GM10248 (cell line): ENCODE results near the gene UBE2O.

Experiments
- CTCF ChIA-PET: fragments of 300-600 bp; sonication (Branson Sonifier 250); formaldehyde crosslinking; extraction: SDS; loops from one replicate; lab custom pipeline; 2021; ENCODE audit warnings: antibody characterized with exemption; lab: Yijun Ruan, JAX
- POLR2A ChIA-PET: fragments of 350-650 bp; sonication (Branson Sonifier 250); formaldehyde crosslinking; extraction: SDS; loops from one replicate; lab custom pipeline; 2020; ENCODE audit warnings: antibody characterized with exemption; lab: Yijun Ruan, JAX
- DNase-seq: peaks from one replicate; pipeline ENCODE4 v3.0.0; 2012; ENCODE audit errors: extremely low spot score
- TF ChIP-seq, protein P1 (sequence below): IDR thresholded peaks from 2 replicates; pipeline ENCODE4 v1.5.1; 2012; ENCODE audit warnings: mild to moderate bottlenecking, low read depth; ENCODE audit errors: extremely low read depth, missing control alignments, control extremely low read depth

The UBE2O gene

DNA sequence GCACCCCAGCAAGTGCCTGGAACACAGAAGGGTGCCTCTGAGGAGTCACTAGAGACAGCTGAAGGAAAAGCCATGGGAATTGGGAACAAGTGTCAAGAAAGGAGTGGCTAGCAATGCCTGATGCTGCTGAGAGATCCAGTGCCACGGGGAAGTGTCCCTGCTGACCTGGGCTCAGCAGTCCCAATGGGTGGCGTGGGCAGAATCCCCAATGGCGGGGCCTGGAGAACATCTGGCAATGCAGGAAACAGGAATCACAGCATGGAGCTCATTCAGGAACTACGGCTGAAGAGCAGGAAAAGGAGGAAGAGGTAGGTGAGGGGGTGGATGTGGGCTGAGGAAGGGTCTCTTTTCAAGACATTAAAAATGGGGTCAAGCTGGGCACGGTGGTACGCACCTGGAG lies 30.1 kb downstream of the UBE2O start:
- POLR2A ChIA-PET, result no interaction called here
- CTCF ChIA-PET, result interaction anchor here (1.1 to 1.9 kb wide), 3 partner anchors 9 to 25 kb away, joined by 3 to 8 read pairs (median 3); no protein-coding TSS in a partner anchor
- no peak for DNase-seq
- TF ChIP-seq, protein P1, sequence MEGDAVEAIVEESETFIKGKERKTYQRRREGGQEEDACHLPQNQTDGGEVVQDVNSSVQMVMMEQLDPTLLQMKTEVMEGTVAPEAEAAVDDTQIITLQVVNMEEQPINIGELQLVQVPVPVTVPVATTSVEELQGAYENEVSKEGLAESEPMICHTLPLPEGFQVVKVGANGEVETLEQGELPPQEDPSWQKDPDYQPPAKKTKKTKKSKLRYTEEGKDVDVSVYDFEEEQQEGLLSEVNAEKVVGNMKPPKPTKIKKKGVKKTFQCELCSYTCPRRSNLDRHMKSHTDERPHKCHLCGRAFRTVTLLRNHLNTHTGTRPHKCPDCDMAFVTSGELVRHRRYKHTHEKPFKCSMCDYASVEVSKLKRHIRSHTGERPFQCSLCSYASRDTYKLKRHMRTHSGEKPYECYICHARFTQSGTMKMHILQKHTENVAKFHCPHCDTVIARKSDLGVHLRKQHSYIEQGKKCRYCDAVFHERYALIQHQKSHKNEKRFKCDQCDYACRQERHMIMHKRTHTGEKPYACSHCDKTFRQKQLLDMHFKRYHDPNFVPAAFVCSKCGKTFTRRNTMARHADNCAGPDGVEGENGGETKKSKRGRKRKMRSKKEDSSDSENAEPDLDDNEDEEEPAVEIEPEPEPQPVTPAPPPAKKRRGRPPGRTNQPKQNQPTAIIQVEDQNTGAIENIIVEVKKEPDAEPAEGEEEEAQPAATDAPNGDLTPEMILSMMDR, result no peak

DNA sequence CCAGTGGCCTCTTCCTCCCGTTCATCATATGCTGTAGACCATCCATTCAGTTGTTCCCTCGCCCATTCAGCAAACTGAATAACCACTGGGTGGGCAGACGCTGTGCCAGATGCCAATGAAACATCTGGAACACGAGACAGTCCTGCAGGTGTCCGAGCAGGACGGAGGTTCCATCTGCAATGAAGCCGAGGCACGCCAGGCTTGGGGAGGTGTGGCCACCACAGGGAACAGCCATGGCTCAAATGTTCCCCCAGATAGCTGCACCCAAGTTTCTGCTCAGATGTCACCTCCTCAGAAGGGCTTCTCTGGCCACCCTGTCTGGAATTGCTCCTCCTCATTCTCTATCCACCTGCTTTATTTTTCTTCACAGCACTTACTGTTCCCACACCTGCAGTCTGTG lies 30.5 kb downstream of the UBE2O start:
- no peak for DNase-seq
- ChIA-PET POLR2A (no interaction called here), CTCF (interaction anchor here (0.8 to 1.9 kb wide), 4 partner anchors 8 to 24 kb away, joined by 3 to 8 read pairs (median 4); no protein-coding TSS in a partner anchor)
- TF ChIP-seq, protein P1, result no peak

DNA sequence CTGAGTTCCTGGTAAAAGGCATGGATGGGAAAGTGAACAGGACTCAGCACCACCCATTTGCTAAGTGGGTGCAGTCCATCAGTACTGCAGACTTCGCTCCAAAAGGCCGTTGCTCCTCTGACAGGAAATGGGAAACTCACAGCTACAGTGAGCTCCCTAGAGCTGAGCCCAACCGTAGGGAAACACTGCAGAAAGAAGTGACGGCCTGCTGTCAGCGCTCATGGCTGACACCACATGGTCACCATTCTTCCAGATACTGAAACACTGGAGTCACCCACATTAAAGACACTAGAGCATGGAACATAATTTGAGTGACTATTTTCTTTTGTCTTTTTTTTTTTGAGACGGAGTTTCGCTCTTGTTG lies 31.9 kb downstream of the UBE2O start:
- TF ChIP-seq, protein P1, result no peak
- ChIA-PET CTCF (interaction anchor here (1.1 to 8.5 kb wide), 2 partner anchors 13 to 23 kb away, joined by 3 to 50 read pairs; no protein-coding TSS in a partner anchor), POLR2A (no interaction called here)
- no peak for DNase-seq

DNA sequence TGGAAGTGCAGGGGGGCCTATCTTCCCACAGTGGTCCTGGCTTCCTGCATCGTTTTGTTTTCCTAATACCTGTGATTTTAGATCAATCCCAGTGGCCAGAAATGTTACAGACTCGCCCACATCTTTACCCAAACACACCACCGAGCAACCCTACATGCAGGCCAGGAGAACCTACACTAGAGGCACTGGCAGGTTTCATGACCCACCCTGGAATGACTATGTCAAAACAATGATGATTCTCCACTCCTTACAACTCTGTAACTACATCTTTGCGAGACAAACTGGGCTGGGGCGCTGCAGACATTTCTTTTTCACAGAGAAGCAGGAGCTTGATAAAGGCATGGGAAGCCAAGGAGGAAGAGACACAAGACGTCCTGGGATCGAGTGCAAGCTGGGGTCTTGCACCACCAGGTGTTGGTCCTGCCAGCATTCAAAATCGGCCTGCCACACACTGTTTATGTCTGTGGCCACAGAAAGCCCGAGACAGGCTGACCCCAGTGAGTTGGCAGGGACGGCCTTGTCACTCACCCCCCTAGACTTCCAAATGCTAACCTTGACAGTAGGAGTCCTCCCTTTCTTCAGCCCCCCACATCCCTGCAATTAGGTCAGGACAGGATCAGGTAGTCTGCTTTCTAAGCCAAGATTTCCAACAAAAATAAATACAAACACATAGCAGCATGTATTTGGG lies 32.5 kb downstream of the UBE2O start:
- TF ChIP-seq, protein P1, result no peak
- CTCF ChIA-PET, result interaction anchor here (1.1 to 8.5 kb wide), 2 partner anchors 12 to 22 kb away, joined by 3 to 50 read pairs; no protein-coding TSS in a partner anchor
- no peak for DNase-seq
- POLR2A ChIA-PET, result no interaction called here

DNA sequence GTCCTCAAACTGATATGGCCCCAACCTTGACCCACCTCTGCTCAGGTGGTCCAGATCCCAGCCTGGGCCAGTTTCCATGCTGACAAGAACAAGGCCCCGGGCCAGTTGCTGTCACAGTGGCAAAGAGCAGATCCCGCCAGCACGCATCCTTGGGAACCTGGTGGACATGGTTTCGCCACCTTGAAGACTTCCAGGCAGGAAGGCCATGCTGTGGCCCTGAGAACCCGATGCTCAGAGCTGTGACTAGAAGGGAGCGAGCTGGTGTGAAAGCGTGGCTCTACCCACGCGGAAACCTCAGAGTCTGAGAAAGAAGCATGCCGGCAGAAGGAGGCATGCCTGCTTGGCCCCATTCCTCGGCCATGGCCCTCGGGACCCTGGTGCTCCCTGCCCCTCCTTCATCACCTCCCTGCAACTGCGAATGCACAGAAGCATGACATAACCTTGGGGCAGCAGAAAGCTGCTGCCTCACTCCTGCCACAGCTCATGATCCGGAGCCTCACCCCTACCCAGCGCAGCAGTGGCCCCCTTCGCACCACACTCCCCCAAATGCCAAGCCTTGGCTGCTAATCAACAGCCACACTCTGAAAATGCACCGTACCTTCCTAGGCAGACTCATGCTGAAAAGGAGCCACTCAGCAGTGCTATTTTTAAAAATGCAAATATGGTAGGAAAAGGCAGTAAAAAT lies 33.2 kb downstream of the UBE2O start:
- POLR2A ChIA-PET, result no interaction called here
- TF ChIP-seq, protein P1, result no peak
- CTCF ChIA-PET, result interaction anchor here (0.5 to 8.5 kb wide), 3 partner anchors 12 to 30 kb away, joined by 3 to 50 read pairs (median 3); no protein-coding TSS in a partner anchor
- DNase-seq, result no peak

DNA sequence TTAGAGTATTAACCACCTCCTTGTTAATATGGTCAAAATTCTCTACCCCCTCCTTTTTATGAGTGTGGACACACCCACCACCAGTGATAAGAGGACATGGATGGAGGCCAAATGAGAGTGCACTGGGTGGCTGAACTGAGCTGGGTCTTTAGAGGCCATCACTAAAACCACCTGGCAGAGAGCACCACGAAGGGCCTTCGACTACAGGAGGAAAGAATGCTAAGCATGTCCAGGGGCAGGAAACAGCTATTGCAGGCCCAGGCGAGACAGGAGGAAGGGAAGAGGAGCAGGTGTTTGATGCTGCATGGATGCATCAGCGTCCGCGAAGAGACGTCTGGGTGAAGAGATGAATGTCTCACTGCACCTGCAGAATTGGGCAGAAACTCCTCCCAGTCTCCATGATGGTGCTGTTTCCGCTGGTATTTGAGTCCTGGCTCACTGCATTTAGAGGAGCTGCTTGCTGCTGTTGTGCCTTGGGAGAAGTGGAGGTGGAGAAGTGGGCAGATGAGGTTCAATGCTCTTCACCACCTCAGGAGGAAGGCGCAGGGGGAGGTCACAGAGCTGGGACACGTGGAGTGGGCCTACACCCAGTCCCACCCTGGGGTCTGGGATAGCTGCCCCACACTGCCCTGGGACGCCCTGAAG lies 35.3 kb downstream of the UBE2O start:
- POLR2A ChIA-PET, result no interaction called here

More for the DNA sequence above, 35.3 kb downstream of the UBE2O start:
- no peak for DNase-seq
- TF ChIP-seq, protein P1, result no peak
- CTCF ChIA-PET, result interaction anchor here (1.1 to 8.5 kb wide), 5 partner anchors 9 to 48 kb away, joined by 3 to 50 read pairs (median 8); partner anchors contain the start of gene SPHK1
